Activated naive CD4-positive, alpha-beta T cell treated with anti-CD3 and anti-CD28 coated beads for 36 hours (primary cell): ENCODE results near the gene ATPAF2. TPM values are rescaled to one million over a fixed set of nuclear protein-coding genes. Genes with fewer than 3 reads are reported as not detected.
A peak's percentile ranks its signal among the peaks of the same experiment; 100 is the strongest.

ENCODE experiments used
- CTCF ChIA-PET: fragments of 350-600 bp; sonication (Branson Sonifier 250); formaldehyde crosslinking; loops from one replicate; lab custom pipeline; 2021; ENCODE audit warnings: antibody characterized with exemption; lab: Charles Lee
- DNase-seq: peaks from one replicate; pipeline ENCODE4 v3.0.0-alpha.2; 2020
- H3K27ac Mint-ChIP-seq: one replicate; pipeline ENCODE4 v1.8.0; 2021; ENCODE audit warnings: mild to moderate bottlenecking, mixed read lengths
- H3K27me3 Mint-ChIP-seq: one replicate; pipeline ENCODE4 v1.8.0; 2021; ENCODE audit warnings: low read depth, mixed read lengths
- H3K36me3 Mint-ChIP-seq: one replicate; pipeline ENCODE4 v1.8.0; 2021; ENCODE audit warnings: low read depth, mixed read lengths
- H3K4me1 Mint-ChIP-seq: one replicate; pipeline ENCODE4 v1.8.0; 2021; ENCODE audit warnings: low read depth, mixed read lengths
- H3K4me3 Mint-ChIP-seq: one replicate; pipeline ENCODE4 v1.8.0; 2021; ENCODE audit warnings: mild to moderate bottlenecking, moderate library complexity, mixed read lengths
- H3K9me3 Mint-ChIP-seq: one replicate; pipeline ENCODE4 v1.8.0; 2021; ENCODE audit warnings: mixed read lengths
- intact Hi-C: fragments of 100-400 bp; cut with micrococcal nuclease; formaldehyde crosslinking; loops from one replicate; pipeline ENCODE4 v1.15.1; 2023
- total RNA-seq, 2 experiments: library from RNA; stranded (reverse); gene quantifications; one replicate each; pipeline ENCODE4 v1.2.3, GENCODE V29; 2021

ATPAF2 gene
- total RNA-seq, 2 experiments from 2014 or later: 24.7 to 25.7 TPM

- DNase-seq: no peak
- H3K27ac Mint-ChIP-seq: no peak overlapping the region
- no peak overlapping the region for H3K4me3 Mint-ChIP-seq
- no peaks in the 10 kb centered on the region for H3K36me3 Mint-ChIP-seq
- intact Hi-C loops: no loop called here
- H3K4me1 Mint-ChIP-seq: no peaks in the 10 kb centered on the region
- CTCF ChIA-PET: no interaction called here
- H3K9me3 Mint-ChIP-seq: no peaks in the 10 kb centered on the region
- H3K27me3 Mint-ChIP-seq: no peaks in the 10 kb centered on the region
These were observed 60.2 kb downstream of the ATPAF2 start for GRCh38 chr17:17978481-17979424.

GRCh38 chr17:17976931-17977570 is 61.9 kb downstream of the ATPAF2 start:
- intact Hi-C loops: no loop called here

GRCh38 chr17:17975436-17975835 is 63.5 kb downstream of the ATPAF2 start:
- intact Hi-C loops: no loop called here
- Mint-ChIP-seq H3K4me3 (no peak overlapping the region), H3K36me3 (no peaks in the 10 kb centered on the region), H3K4me1 (peaks cover 14% of the 10 kb centered on the region), H3K27me3 (no peaks in the 10 kb centered on the region), H3K27ac (no peak overlapping the region), H3K9me3 (no peaks in the 10 kb centered on the region)
- DNase-seq: no peak
- CTCF ChIA-PET: no interaction called here

More at GRCh38 chr17:17976931-17977570, 61.9 kb downstream of the ATPAF2 start:
- Mint-ChIP-seq H3K27ac (no peak overlapping the region), H3K4me1 (peaks cover 3% of the 10 kb centered on the region), H3K27me3 (no peaks in the 10 kb centered on the region), H3K4me3 (no peak overlapping the region), H3K9me3 (no peaks in the 10 kb centered on the region), H3K36me3 (no peaks in the 10 kb centered on the region)
- CTCF ChIA-PET: no interaction called here
- no peak for DNase-seq

GRCh38 chr17:17972952-17973254 is 66.1 kb downstream of the ATPAF2 start:
- CTCF ChIA-PET: interaction anchor here (1.1 to 1.4 kb wide), 2 partner anchors 25 to 54 kb away, joined by 3 to 6 read pairs; no protein-coding TSS in a partner anchor
- H3K9me3 Mint-ChIP-seq: no peaks in the 10 kb centered on the region
- no peak for DNase-seq

DNA sequence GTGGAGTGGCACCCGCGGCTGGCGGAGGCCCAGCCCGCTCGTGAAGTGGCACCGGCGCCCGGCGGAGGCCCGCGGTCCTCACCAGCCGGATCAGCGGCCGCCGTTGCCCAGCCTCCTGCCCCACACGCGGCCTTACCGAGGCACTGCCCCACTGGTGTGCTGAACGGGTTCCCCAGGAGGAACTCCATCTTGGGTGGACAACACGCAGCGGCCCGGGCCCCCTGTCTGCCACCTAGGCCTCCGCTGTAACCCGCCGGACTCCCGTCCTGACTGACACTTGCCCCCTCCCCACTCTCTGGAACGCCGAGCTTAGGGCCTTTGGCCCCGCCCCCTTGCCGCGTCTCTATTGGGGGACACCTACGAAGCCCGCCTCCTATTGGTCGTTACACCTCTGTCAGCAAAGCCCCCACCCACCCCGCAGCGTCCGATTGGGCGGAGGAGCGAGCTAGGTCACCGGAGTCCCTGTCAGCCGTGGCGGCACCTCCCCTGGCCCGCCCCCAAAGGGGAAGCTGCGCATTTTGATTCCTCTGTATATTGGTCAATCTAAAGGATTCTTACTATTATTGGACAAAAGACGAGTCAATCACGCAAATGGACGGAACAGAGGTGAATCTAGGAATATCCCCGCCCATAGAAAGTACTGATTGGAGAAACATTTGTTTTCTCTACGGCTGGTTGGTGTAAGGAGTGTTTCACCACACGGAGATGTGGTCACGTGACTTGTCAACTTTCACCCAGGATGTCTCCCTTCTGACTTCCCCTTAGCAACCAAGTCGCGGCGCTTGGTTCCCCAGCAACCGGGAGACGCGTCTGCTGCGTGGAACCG is 66.6 kb downstream of the ATPAF2 start, which contains the start of the genes DRC3 and TOM1L2:
DRC3 (plus strand) TSS at position 737 of the 826 bp plus-strand sequence. CDS start 4,737 bp downstream, outside the sequence.
TOM1L2 (minus strand) TSS at position 275 of the 826 bp plus-strand sequence; CDS start at position 188, 87 bp downstream.
- Mint-ChIP-seq H3K27me3 (no peaks in the 10 kb centered on the region), H3K4me1 (peaks cover 35% of the 10 kb centered on the region), H3K36me3 (no peaks in the 10 kb centered on the region), H3K27ac (peak within 1 kb of the TSS; percentile 75), H3K9me3 (no peaks in the 10 kb centered on the region), H3K4me3 (peak within 1 kb of the TSS; percentile 90)
- intact Hi-C loops: loop anchor here (1.0 to 5.0 kb wide), 10 partner anchors 14 to 380 kb away; partner anchors contain the start of genes ALKBH5, ATPAF2, GID4 and MIEF2
- peak; percentile 100 for DNase-seq
- CTCF ChIA-PET: interaction anchor here (1.1 to 1.4 kb wide), 2 partner anchors 24 to 54 kb away, joined by 3 to 6 read pairs; no protein-coding TSS in a partner anchor

More at GRCh38 chr17:17972952-17973254, 66.1 kb downstream of the ATPAF2 start:
- no peaks in the 10 kb centered on the region for H3K27me3 Mint-ChIP-seq
- no peaks in the 10 kb centered on the region for H3K36me3 Mint-ChIP-seq
- H3K4me3 Mint-ChIP-seq: peak overlapping the region; percentile 90
- peaks cover 30% of the 10 kb centered on the region for H3K4me1 Mint-ChIP-seq
- H3K27ac Mint-ChIP-seq: peak overlapping the region; percentile 39
- intact Hi-C loops: loop anchor here (1.0 to 5.0 kb wide), 10 partner anchors 15 to 381 kb away; partner anchors contain the start of genes ALKBH5, ATPAF2, GID4 and MIEF2

- Mint-ChIP-seq H3K9me3 (no peaks in the 10 kb centered on the region), H3K4me1 (peaks cover 42% of the 10 kb centered on the region), H3K4me3 (peak overlapping the region; percentile 71), H3K27ac (no peak overlapping the region), H3K36me3 (no peaks in the 10 kb centered on the region), H3K27me3 (no peaks in the 10 kb centered on the region)
- peak; percentile 36 for DNase-seq
- intact Hi-C loops: loop anchor here (1.0 to 5.0 kb wide), 10 partner anchors 13 to 379 kb away; partner anchors contain the start of genes ALKBH5, ATPAF2, GID4 and MIEF2
- CTCF ChIA-PET: interaction anchor here (1.4 to 2.0 kb wide), 2 partner anchors 53 kb away, joined by 6 to 7 read pairs; no protein-coding TSS in a partner anchor
These were observed 67.4 kb downstream of the ATPAF2 start for GRCh38 chr17:17971431-17972125.

DNA sequence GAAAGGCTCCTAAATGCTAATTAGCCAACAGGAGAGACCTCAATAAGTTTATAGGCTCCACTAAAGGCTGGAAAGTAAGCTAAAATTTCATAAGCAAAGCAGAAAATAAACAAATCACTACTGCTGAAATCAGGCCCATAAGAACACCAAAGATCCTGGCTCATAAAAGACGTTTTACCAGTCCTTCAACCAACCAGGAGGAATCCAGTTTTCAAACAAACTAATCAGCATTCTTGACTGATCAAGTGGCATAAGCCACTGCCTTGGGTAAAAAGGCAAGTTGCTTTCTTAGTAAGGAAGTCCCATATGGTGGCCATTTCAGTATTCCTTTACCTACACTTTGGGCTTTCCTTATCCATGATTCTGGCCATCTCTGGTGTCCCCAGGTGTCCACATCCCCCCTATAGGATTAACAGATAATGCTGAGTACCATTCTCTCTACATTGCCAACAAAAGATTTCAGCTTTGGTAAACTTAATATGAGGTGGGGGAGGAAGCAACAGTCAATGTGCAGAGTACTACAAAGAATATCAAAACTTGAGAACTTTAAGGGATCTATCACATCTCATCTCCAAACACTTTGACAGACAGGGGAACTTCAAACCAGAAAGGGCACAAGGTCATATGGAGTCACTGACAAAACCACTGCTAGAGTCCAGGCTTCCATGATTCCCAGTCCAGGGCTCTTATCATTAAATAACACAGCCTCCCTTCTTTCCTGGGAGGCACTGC is 68.1 kb downstream of the ATPAF2 start:
- no peaks in the 10 kb centered on the region for H3K36me3 Mint-ChIP-seq
- CTCF ChIA-PET: interaction anchor here (2.0 kb wide), 1 partner anchor 52 kb away, joined by 7 read pairs; no protein-coding TSS in a partner anchor
- peaks cover 49% of the 10 kb centered on the region for H3K4me1 Mint-ChIP-seq
- H3K27ac Mint-ChIP-seq: no peak overlapping the region
- H3K27me3 Mint-ChIP-seq: no peaks in the 10 kb centered on the region
- peak overlapping the region; percentile 71 for H3K4me3 Mint-ChIP-seq
- intact Hi-C loops: loop anchor here (5.0 kb wide), 1 partner anchor 379 kb away; the partner anchor contains the start of gene PEMT
- H3K9me3 Mint-ChIP-seq: no peaks in the 10 kb centered on the region
- no peak for DNase-seq

Other genes starting within 250 kb of the ATPAF2 start
- 10 to 100 TPM; 79.3 to 84.9 TPM for gene SREBF1, start 202.2 kb downstream of the ATPAF2 start, total RNA-seq
- 1 to 10 TPM; 9.8 to 9.9 TPM for gene TOM1L2, start 66.8 kb downstream of the ATPAF2 start, total RNA-seq
- gene DRC3, start 66.3 kb downstream of the ATPAF2 start, total RNA-seq: under 1 TPM; 0.40 to 0.64 TPM
- gene GID4, start 240 bp upstream of the ATPAF2 start, total RNA-seq: 1 to 10 TPM; 5.2 to 6.0 TPM
- 10 to 100 TPM; 38.4 to 38.7 TPM for gene DRG2, start 48.8 kb upstream of the ATPAF2 start, total RNA-seq
- under 1 TPM; 0.31 to 0.40 TPM for gene MYO15A, start 69.6 kb upstream of the ATPAF2 start, total RNA-seq
- gene ALKBH5, start 144.7 kb upstream of the ATPAF2 start, total RNA-seq: 10 to 100 TPM; 83.4 to 86.7 TPM
- 10 to 100 TPM; 14.8 to 15.0 TPM for gene LLGL1, start 186.5 kb upstream of the ATPAF2 start, total RNA-seq
- gene FLII, start 219.6 kb upstream of the ATPAF2 start, total RNA-seq: 100 to 1,000 TPM; 326 to 328 TPM
- gene MIEF2, start 221.5 kb upstream of the ATPAF2 start, total RNA-seq: 1 to 10 TPM; 6.0 to 7.1 TPM